ENCODE data around the gene CMIP. TPM values are rescaled to one million over a fixed set of nuclear protein-coding genes. Genes with fewer than 3 reads are reported as not detected.

Gene CMIP
- total RNA-seq, 1 experiment from 2014 or later = 63.7 TPM

DNA sequence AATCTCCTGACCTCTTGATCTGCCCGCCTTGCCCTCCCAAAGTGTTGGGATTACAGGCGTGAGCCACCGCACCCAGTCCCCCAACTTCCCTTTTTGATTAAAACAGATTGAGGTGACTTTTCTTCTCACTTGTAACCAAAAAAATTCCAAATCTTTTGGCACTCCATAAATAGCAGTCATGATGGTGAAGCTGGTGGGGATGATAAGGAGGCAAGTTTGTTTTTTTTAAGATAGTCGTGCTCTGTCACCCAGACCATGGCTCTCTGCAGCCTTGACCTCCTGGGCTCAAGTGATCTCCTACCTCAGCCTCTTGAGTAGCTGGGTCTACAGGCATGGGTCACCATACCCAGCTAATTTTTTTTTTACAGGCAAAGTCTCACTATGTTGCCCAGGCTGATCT lies 299.8 kb downstream of the CMIP start (continued):
- TF ChIP-seq, protein P1, sequence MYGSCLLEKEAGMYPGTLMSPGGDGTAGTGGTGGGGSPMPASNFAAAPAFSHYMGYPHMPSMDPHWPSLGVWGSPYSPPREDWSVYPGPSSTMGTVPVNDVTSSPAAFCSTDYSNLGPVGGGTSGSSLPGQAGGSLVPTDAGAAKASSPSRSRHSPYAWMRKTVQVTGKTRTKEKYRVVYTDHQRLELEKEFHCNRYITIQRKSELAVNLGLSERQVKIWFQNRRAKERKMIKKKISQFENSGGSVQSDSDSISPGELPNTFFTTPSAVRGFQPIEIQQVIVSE (CRISPR knock-in tag; IDR thresholded peaks at IDR 0.05; ENCODE audit: borderline replicate concordance) = no peak
- TF ChIP-seq ZNF263 (CRISPR knock-in tag; IDR thresholded peaks at IDR 0.05; ENCODE audit: low read depth) (no peak), JAZF1 (CRISPR knock-in tag; IDR thresholded peaks at IDR 0.05) (no peak)
- TF ChIP-seq, protein P2, sequence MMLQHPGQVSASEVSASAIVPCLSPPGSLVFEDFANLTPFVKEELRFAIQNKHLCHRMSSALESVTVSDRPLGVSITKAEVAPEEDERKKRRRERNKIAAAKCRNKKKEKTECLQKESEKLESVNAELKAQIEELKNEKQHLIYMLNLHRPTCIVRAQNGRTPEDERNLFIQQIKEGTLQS (CRISPR knock-in tag; conservative IDR thresholded peaks at IDR 0.05) = no peak

DNA sequence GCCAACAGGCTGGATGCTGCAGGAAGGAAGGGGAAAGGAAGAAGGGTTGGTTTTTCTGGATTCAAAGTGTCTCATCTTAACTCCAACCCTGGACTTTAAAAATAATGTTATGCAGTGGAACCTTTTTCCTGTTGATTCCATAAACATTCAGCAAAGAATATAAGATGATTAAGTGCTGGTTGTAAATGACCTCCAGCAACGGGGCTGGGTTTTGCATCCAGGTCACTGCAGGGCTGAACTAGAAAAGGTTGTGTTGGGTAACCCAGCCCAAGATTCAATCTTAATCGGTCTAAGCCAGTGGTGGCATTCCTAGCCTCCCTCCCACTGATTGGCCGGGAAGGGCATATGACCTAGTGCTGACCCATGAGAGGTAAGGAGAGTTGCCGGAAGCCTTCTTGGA lies 300.3 kb downstream of the CMIP start:
- Mint-ChIP-seq H3K4me1 (peaks cover 16% of the 10 kb centered on the region), H3K36me3 (no peaks in the 10 kb centered on the region), H3K4me3 (no peak overlapping the region), H3K27me3 (ENCODE audit: low read depth) (peaks cover 14% of the 10 kb centered on the region), H3K27ac (no peak overlapping the region), H3K9me3 (no peaks in the 10 kb centered on the region; the same call in 1 of the 2 replicates)
- POLR2A ChIA-PET = no interaction called here
- ATAC-seq (0 out of 2 replicates have a peak, but pooled peaks have one; percentile 6), DNase-seq (ENCODE audit: low spot score) (no peak)
- CTCF ChIA-PET = interaction anchor here (0.8 to 0.9 kb wide), 2 partner anchors 15 to 135 kb away, joined by 3 to 5 read pairs; no protein-coding TSS in a partner anchor
- TF ChIP-seq, protein P3, sequence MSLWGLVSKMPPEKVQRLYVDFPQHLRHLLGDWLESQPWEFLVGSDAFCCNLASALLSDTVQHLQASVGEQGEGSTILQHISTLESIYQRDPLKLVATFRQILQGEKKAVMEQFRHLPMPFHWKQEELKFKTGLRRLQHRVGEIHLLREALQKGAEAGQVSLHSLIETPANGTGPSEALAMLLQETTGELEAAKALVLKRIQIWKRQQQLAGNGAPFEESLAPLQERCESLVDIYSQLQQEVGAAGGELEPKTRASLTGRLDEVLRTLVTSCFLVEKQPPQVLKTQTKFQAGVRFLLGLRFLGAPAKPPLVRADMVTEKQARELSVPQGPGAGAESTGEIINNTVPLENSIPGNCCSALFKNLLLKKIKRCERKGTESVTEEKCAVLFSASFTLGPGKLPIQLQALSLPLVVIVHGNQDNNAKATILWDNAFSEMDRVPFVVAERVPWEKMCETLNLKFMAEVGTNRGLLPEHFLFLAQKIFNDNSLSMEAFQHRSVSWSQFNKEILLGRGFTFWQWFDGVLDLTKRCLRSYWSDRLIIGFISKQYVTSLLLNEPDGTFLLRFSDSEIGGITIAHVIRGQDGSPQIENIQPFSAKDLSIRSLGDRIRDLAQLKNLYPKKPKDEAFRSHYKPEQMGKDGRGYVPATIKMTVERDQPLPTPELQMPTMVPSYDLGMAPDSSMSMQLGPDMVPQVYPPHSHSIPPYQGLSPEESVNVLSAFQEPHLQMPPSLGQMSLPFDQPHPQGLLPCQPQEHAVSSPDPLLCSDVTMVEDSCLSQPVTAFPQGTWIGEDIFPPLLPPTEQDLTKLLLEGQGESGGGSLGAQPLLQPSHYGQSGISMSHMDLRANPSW (CRISPR knock-in tag; conservative IDR thresholded peaks at IDR 0.05; ENCODE audit: low read depth) = no peak
- TF ChIP-seq ZNF671 (CRISPR knock-in tag; IDR thresholded peaks at IDR 0.05) (no peak), ATF1 (CRISPR knock-in tag; IDR thresholded peaks at IDR 0.05) (no peak)
- TF ChIP-seq, protein P4, sequence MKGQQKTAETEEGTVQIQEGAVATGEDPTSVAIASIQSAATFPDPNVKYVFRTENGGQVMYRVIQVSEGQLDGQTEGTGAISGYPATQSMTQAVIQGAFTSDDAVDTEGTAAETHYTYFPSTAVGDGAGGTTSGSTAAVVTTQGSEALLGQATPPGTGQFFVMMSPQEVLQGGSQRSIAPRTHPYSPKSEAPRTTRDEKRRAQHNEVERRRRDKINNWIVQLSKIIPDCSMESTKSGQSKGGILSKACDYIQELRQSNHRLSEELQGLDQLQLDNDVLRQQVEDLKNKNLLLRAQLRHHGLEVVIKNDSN (CRISPR knock-in tag; IDR thresholded peaks at IDR 0.05) = peak; percentile 38; the same call in 1 of the 2 replicates

DNA sequence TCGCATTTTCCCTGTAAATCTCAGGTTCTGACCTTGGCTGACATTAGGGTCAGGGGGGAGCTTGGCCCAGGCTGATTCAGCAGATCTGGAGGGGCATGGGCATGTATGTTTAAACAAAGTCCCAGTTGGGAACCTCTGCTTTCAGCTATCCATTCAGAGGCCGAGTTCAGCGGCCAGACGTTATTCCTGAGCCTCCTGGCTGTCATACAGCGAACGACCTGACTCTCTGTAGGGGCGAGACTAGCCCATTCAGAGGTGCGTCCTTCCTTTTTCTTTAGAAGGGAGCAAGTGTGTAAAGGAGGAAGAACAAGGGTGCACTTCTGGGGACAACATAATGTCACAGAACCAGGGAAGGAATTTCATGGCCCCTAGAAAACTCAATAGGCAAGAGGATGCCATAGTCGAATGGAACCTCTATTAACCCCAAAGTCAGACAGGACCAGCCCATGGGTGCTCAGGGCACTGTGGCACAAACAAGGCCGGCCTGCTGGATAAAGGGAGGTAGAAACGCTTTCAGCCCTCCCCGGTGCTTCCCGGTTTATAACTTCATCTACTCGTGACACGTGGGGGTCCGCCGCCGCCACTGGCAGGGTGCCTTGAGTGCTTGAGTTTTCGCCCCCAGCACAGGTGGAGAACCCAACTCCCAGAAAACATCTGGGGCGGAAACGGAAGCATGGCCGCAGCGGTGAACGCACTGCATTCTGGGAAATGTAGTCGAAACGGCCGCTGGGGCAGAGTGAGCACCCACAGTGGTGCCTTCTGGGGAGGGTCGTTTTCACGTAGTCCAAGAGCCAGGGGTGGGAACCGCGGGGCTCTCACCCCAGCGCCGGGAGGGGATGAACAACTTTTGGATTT lies 301.3 kb downstream of the CMIP start:
- H3K4me3 Mint-ChIP-seq = peak overlapping the region; percentile 69
- H3K36me3 Mint-ChIP-seq = no peaks in the 10 kb centered on the region
- no peak overlapping the region for H3K27ac Mint-ChIP-seq
- POLR2A ChIA-PET = no interaction called here
- H3K9me3 Mint-ChIP-seq = no peaks in the 10 kb centered on the region; the same call in 1 of the 2 replicates
- CTCF ChIA-PET = interaction anchor here (0.8 to 0.9 kb wide), 2 partner anchors 16 to 134 kb away, joined by 3 to 5 read pairs; no protein-coding TSS in a partner anchor
- peak; percentile 71 for DNase-seq (ENCODE audit: low spot score)
- peak; percentile 82 for ATAC-seq
- no peak for TF ChIP-seq EMX1 (CRISPR knock-in tag; IDR thresholded peaks at IDR 0.05)
- TF ChIP-seq FOXK1 (CRISPR knock-in tag; IDR thresholded peaks at IDR 0.05) = 0 out of 2 replicates have a peak, but pooled peaks have one; percentile 51
- TF ChIP-seq, protein P5, sequence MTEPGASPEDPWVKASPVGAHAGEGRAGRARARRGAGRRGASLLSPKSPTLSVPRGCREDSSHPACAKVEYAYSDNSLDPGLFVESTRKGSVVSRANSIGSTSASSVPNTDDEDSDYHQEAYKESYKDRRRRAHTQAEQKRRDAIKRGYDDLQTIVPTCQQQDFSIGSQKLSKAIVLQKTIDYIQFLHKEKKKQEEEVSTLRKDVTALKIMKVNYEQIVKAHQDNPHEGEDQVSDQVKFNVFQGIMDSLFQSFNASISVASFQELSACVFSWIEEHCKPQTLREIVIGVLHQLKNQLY (CRISPR knock-in tag; IDR thresholded peaks at IDR 0.05) = no peak
- TF ChIP-seq, protein P4 (CRISPR knock-in tag; IDR thresholded peaks at IDR 0.05) = no peak
- TF ChIP-seq, protein P6, sequence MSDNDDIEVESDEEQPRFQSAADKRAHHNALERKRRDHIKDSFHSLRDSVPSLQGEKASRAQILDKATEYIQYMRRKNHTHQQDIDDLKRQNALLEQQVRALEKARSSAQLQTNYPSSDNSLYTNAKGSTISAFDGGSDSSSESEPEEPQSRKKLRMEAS (CRISPR knock-in tag; IDR thresholded peaks at IDR 0.05) = peak; percentile 56; the same call in 1 of the 2 replicates
- H3K4me1 Mint-ChIP-seq = peaks cover 16% of the 10 kb centered on the region
- peaks cover 13% of the 10 kb centered on the region for H3K27me3 Mint-ChIP-seq (ENCODE audit: low read depth)

Data from WTC11 (cell line).